GM23248 (cell line): ENCODE measurements around the gene SCN3A.

Experiments used
- EZH2 ChIP-seq: fragments of 200-600 bp; sonication (generic); IDR thresholded peaks from 2 replicates; pipeline ENCODE4 v1.6.1; 2018; ENCODE audit warnings: antibody characterized with exemption, mild to moderate bottlenecking; ENCODE audit not compliant: insufficient read depth, poor library complexity, severe bottlenecking
- EZH2phosphoT487 ChIP-seq: fragments of 200-600 bp; sonication (generic); IDR thresholded peaks from 2 replicates; pipeline ENCODE4 v1.6.1; 2018; ENCODE audit warnings: antibody characterized with exemption, moderate library complexity, mild to moderate bottlenecking, low read depth; ENCODE audit not compliant: insufficient read depth

DNA sequence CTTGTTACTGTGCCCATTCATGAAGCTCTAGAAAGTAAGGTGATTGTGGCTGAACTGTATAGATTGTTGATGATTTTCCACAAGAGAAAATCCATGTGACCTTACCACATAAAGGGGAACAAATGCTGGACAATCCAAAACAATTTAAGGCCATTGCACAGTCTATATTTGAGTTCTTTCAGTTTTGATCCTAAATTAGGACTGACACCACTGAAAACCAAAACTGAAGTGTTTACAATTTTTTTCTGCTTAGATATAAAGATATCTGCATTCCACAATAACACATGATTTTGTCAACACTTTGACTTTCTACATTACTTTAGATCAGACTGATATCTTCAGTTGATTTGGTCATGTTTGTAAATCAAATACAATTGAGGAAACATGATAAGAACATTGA lies 124.9 kb downstream of the SCN3A start:
- no peak for TF ChIP-seq EZH2phosphoT487
- no peak for TF ChIP-seq EZH2
